ENCODE data around the gene NUP214. TPM values are rescaled to one million over a fixed set of nuclear protein-coding genes. Genes with fewer than 3 reads are reported as not detected.

The NUP214 gene
- total RNA-seq (2022; extraction: Qiagen RNA extraction; ENCODE audit: low read depth) = 23.3 to 27.2 TPM (median 26.1 TPM) in 5 replicates

DNA sequence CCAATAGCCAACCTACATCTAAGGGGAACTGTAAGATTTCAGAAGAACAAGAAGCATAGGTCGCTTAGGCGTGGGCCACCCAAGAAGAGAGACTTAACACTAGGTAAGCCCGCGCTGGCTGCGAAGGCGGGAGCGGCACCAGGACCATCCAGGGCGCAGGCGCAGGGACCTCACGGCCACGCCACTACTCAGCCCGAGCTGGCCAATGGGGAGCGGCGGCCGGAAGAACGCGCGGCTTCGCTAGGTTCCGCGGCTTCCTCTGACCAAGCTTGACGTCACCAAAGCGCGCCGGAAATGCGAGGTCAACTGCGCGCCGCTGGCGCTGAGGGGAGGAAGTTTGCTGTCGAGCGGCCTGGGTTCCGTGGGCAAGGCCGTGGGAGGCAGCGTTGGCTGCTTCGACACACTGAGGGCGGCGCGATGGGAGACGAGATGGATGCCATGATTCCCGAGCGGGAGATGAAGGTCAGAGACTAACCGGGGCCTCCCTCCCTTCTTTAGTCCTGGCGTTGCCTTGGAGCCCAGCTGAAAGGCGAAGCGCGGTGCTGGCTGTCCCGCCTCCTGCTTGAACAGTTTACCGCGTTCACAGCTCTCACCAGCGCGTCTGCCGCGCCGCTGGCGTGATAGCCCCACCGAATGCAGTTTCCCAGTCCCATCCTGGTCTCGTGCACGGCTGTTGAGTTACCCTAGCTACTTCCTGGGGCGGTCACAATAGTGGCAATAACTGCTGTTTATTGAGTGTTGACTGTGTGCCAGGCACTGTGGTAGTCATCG lies at the start of gene NUP214:
Gene NUP214, plus strand, starts transcription at position 299 of the 771 bp plus-strand sequence. Its CDS starts 119 bp downstream, at position 418.

GRCh38 chr9:131096269-131097125 lies 28.9 kb upstream of the NUP214 start, which contains the start of gene AIF1L:
Gene AIF1L, plus strand, starts transcription at chr9:131096531. Its CDS starts 99 bp downstream, at chr9:131096630.

DNA sequence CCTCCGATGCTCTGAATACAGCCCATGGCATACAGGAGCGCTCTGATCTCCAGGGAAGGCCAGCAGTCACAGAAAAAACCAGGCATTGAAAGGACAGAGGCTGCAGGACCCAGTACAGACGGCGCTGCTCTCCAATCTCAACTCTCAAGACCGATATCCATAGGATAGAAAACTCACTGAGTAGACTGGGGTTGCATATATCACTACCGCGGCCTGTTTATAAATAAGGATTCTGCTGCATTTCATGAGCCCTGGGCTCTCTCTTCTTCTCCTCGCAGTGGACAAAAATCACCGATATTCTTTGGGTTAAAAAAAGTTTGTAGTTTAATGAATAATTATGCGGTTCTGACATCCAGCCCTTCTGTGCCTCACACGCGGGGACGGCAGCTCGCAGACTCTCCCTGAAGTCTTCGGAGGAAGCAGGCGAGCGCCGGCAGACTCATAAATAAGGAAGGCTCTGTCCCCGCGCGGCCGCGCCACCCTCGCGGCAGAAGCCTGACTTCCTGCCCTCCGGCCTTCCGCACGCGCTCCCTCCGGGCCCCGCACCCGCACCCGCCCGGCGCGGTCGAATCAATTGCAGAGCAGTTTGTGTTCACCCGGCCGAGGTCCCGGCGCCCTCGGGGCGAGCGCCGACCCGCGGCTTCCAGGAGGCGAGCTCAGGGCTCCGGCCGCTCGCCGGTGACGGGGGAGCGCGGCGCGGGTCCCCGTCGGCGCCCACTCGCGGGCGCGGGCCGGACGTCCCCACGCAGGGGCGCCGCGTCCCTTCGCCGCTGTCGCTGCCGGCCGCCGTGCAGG lies 150.9 kb downstream of the NUP214 start, which contains the start of gene FAM78A:
Gene FAM78A, minus strand, starts transcription at position 417 of the 795 bp plus-strand sequence. Its CDS starts 331 bp downstream, at position 86.

Other genes with a start within 250 kb of the NUP214 start
- gene QRFP, start 228.8 kb upstream of the NUP214 start, total RNA-seq (2022; extraction: Qiagen RNA extraction; ENCODE audit: low read depth) = not detected in 5 replicates
- gene FIBCD1, start 186.3 kb upstream of the NUP214 start, total RNA-seq (2022; extraction: Qiagen RNA extraction; ENCODE audit: low read depth) = 7.5 to 14.4 TPM (median 11.3 TPM) in 5 replicates
- 1.1 to 2.8 TPM (median 2.0 TPM) in 5 replicates for gene LAMC3, start 116.4 kb upstream of the NUP214 start, total RNA-seq (2022; extraction: Qiagen RNA extraction; ENCODE audit: low read depth)
- 1.2 to 1.5 TPM (median 1.3 TPM) in 5 replicates for gene AIF1L, start 29.1 kb upstream of the NUP214 start, total RNA-seq (2022; extraction: Qiagen RNA extraction; ENCODE audit: low read depth)
- gene FAM78A, start 150.9 kb downstream of the NUP214 start, total RNA-seq (2022; extraction: Qiagen RNA extraction; ENCODE audit: low read depth) = 0.19 to 0.69 TPM (median 0.41 TPM) in 5 replicates
- gene PLPP7, start 164.1 kb downstream of the NUP214 start, total RNA-seq (2022; extraction: Qiagen RNA extraction; ENCODE audit: low read depth) = 0.07 TPM in 1 of 5 replicates, not detected in the others